AG04449 (cell line): ENCODE results near the gene C19orf47.

Experiments
- CTCF ChIA-PET: fragments of 350-600 bp; formaldehyde crosslinking; extraction: SDS; loops from one replicate; lab custom pipeline; 2021; ENCODE audit warnings: antibody characterized with exemption; lab: Yijun Ruan, JAX
- POLR2A ChIA-PET: fragments of 400-600, 350-600 bp; formaldehyde crosslinking; extraction: SDS; loops from one replicate; lab custom pipeline; 2020; ENCODE audit warnings: antibody characterized with exemption, inconsistent platforms; lab: Yijun Ruan, JAX
- DNase-seq: peaks from one replicate; pipeline ENCODE4 v3.0.0-alpha.2; 2010; ENCODE audit warnings: low read depth, low spot score
- H3K4me3 ChIP-seq: 2 replicates; pipeline ENCODE4 v1.5.1; 2011; ENCODE audit warnings: low read depth, mild to moderate bottlenecking, control low read depth, low read length
- TF ChIP-seq, protein P1 (sequence below): IDR thresholded peaks from one replicate; pipeline ENCODE4 v1.5.1; 2011; ENCODE audit warnings: mild to moderate bottlenecking, moderate library complexity, low read length, control low read depth, inconsistent platforms; ENCODE audit not compliant: insufficient read depth; ENCODE audit errors: missing control alignments

Gene C19orf47

DNA sequence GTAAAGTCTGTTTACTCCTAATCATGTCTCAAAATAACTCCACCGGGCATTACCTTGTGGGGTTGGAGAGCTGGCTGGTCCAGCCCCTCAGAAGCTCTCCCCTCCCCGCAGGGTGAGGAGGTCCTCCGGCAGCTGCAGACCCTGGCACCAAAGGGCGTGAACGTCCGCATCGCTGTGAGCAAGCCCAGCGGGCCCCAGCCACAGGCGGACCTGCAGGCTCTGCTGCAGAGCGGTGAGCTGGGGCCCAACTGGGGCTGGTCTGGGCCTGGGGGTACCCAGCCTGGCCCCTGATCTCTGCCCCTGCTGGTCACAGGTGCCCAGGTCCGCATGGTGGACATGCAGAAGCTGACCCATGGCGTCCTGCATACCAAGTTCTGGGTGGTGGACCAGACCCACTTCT is 21.6 kb upstream of the C19orf47 start:
- no peak overlapping the region for H3K4me3 ChIP-seq
- ChIA-PET CTCF (no interaction called here), POLR2A (no interaction called here)
- TF ChIP-seq, protein P1, sequence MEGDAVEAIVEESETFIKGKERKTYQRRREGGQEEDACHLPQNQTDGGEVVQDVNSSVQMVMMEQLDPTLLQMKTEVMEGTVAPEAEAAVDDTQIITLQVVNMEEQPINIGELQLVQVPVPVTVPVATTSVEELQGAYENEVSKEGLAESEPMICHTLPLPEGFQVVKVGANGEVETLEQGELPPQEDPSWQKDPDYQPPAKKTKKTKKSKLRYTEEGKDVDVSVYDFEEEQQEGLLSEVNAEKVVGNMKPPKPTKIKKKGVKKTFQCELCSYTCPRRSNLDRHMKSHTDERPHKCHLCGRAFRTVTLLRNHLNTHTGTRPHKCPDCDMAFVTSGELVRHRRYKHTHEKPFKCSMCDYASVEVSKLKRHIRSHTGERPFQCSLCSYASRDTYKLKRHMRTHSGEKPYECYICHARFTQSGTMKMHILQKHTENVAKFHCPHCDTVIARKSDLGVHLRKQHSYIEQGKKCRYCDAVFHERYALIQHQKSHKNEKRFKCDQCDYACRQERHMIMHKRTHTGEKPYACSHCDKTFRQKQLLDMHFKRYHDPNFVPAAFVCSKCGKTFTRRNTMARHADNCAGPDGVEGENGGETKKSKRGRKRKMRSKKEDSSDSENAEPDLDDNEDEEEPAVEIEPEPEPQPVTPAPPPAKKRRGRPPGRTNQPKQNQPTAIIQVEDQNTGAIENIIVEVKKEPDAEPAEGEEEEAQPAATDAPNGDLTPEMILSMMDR, result no peak
- no peak for DNase-seq

DNA sequence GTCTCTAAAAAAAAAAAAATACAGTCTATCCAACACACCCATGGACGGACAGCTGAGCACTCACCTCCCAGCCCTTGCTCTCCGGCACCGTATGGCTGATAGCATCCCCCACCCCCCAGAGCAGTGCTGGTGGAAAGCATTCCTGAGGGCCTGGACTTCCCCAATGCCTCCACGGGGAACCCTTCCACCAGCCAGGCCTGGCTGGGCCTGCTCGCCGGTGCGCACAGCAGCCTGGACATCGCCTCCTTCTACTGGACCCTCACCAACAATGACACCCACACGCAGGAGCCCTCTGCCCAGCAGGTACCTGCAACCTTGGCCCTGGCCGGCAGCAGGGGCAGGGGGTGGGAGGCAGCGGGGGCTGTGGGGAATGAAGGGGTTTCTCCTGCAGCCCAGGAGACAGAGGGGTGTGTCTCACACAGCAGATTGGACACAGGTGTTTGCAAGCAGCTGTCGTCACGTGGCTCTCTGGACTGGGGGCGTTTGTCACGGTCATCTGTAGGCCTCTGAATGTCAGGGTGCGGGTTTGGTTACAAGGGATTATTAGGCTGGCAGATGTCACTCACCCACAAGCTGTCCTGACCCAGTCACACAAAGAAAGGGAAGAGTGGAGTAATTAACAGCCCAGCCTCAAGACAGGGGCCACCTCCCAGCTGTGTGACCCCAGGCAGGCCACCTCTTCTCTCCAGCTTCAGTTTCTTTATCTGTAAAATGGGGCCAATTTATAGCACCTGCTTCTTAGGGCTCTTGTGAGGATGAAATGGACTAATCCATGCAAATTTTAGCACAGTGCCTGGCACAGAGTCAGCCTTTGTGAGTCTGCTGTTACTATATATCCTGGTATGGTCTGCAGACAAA is 19.6 kb upstream of the C19orf47 start:
- no peak overlapping the region for H3K4me3 ChIP-seq
- no peak for DNase-seq
- CTCF ChIA-PET, result interaction anchor here (1.4 to 3.4 kb wide), 2 partner anchors 12 to 13 kb away, joined by 3 to 17 read pairs; no protein-coding TSS in a partner anchor
- POLR2A ChIA-PET, result no interaction called here
- TF ChIP-seq, protein P1, result no peak

DNA sequence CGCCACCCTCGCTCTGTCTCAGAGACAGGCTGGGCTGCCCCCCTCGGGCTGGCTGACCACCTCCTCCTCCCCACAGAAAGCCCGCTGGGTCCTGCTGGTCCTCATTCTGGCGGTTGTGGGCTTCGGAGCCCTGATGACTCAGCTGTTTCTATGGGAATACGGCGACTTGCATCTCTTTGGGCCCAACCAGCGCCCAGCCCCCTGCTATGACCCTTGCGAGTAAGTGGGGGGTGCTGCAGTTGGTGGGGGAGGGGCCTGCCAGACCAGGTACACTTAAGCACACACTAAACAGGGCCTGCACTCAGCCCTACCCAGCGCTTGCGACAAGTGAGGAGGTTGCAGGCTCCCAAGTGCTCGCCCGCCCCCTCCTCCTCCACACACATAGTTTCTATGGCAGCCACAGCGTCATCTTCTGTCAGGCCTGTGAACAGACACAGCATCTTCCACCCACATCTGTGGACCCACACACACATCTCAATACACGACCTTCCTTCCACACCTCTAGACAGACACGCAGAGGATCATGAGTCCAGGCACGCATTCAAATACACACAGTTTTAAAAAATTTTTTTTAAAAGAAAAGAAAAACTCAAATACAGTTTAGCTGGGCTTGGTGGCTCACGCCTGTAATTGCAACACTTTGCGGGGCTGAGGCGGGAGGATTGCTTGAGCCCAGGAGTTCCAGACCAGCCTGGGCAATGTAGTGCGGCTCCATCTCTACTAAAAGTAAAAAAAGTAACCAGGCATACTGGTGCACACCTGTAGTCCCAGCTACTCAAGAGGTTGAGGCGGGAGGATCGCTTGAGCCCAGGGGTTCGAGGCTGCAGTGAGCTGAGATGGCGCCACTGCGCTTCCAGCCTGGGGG is 18.7 kb upstream of the C19orf47 start:
- POLR2A ChIA-PET, result interaction anchor here (0.6 kb wide), 1 partner anchor 86 kb away, joined by 4 read pairs; no protein-coding TSS in a partner anchor
- CTCF ChIA-PET, result interaction anchor here (0.8 to 3.4 kb wide), 2 partner anchors 11 to 83 kb away, joined by 3 to 17 read pairs; no protein-coding TSS in a partner anchor
- DNase-seq, result no peak
- TF ChIP-seq, protein P1, result no peak
- peak overlapping the region; percentile 66 for H3K4me3 ChIP-seq

DNA sequence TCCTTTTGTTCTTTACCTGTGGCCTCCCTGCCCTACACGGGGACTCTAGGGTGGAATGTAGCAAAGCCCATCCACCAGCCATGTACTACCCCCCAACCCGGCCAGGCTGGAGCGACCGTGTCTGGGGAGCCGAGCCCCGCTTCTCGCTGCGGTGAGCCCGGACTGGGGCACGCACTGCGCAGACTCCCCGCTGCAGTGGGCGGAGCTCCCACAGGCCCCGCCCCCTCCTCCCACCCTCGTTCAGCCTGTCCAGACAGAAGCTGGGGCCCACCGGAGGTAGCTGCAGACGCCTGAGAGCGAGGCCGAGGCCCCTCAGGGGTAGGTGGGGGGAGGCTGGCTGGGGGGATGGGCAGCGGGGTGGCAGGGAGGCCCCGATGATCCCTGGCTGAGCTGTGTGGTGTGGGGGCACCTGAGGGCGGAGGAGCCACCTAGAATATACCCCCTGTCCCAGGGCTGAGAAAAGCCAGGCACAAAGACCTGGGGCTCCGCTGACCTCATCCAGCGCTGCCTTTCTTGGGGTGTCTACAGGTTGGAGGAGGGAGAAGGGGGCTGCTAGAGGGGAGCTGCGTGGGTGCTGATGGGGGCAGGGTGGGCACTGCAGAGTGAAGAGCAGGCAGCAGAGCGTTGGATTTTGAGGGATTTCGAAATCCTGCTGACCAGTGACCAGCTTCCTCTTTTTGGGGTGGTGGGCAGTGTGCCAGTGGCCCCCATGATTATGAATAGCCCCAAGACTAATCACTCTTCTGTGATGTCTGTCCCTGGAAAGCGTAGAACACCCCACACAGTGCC is 17.6 kb upstream of the C19orf47 start:
- ChIA-PET CTCF (interaction anchor here (0.8 to 3.4 kb wide), 3 partner anchors 10 to 225 kb away, joined by 3 to 17 read pairs (median 3); no protein-coding TSS in a partner anchor), POLR2A (interaction anchor here (0.6 to 1.0 kb wide), 4 partner anchors 8 to 87 kb away, joined by 3 to 4 read pairs (median 3); no protein-coding TSS in a partner anchor)
- TF ChIP-seq, protein P1, result no peak
- peak overlapping the region; percentile 66 for H3K4me3 ChIP-seq
- no peak for DNase-seq

DNA sequence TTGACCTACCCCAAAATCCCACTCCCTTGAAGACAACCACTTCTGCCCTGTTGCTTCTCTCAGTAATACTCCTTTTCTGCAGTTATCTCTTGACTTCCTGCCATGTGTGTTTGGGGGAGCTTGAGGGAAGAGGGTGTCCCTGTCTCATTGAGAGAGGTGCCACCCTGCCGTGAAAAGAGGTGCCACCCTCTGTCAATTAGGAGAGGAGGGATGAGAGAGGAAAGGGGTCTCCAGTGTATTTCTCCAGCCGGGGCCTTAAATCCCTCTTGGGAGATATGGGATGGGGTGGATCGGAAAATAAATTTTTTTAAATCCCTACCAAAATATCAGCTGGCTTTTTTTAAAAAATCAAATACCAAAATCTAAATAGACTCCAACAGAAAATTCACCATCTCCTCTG is 16.8 kb upstream of the C19orf47 start:
- DNase-seq, result no peak
- TF ChIP-seq, protein P1, result no peak
- ChIA-PET POLR2A (interaction anchor here (0.5 to 1.0 kb wide), 4 partner anchors 9 to 58 kb away, joined by 3 to 4 read pairs (median 3); partner anchors contain the start of genes C19orf47 and PLD3), CTCF (interaction anchor here (1.1 to 3.4 kb wide), 3 partner anchors 9 to 225 kb away, joined by 3 to 17 read pairs (median 5); no protein-coding TSS in a partner anchor)
- H3K4me3 ChIP-seq, result no peak overlapping the region
